Tibial artery (tissue), 4 donors: Measurements from ENCODE around the gene STPG4.
"Not testable (repeated sequence)": the region's sequence is repeated elsewhere in the genome, so short reads cannot be mapped to it uniquely, and the experiment has no call there.

Experiments
- DNase-seq, 2 donors: peaks; one replicate each; pipeline ENCODE4 v3.0.0-alpha.2; 2019
- H3K27ac ChIP-seq, 2 donors: fragments of 200-600 bp; sonication (generic) in 1 of 2; 1 replicate in 1 of 2; 2 replicates in 1 of 2; pipeline ENCODE4 v1.5.1; 2018 to 2019; ENCODE audit warnings: mild to moderate bottlenecking in 1 of 2
- H3K27me3 ChIP-seq, 2 donors: fragments of 200-600 bp; sonication (generic) in 1 of 2; one replicate each; pipeline versions ENCODE4 v1.5.1 to v1.6.0; 2016 to 2019
- H3K36me3 ChIP-seq, 3 donors: fragments of 200-600 bp; sonication (generic) in 2 of 3; one replicate each; pipeline ENCODE4 v1.5.1; 2016 to 2019; ENCODE audit warnings: mild to moderate bottlenecking in 2 of 3
- H3K4me1 ChIP-seq, 4 donors: fragments of 200-600 bp; sonication (generic) in 2 of 4; 1 replicate in 3 of 4; 2 replicates in 1 of 4; pipeline ENCODE4 v1.5.1; 2016 to 2019
- H3K4me3 ChIP-seq, 2 donors: fragments of 200-600 bp; sonication (generic) in 1 of 2; 1 replicate in 1 of 2; 2 replicates in 1 of 2; pipeline ENCODE4 v1.5.1; 2018 to 2019; ENCODE audit warnings: mild to moderate bottlenecking in 2 of 2
- H3K9me3 ChIP-seq, 3 donors: fragments of 200-600 bp; sonication (generic) in 1 of 3; one replicate each; pipeline ENCODE4 v1.5.1; 2016 to 2019
- CTCF ChIP-seq, 2 experiments: fragments of 200-600 bp in 1 of 2; fragments of 450-650 bp in 1 of 2; IDR thresholded peaks; one replicate each; pipeline ENCODE4 v1.5.1; 2017 to 2019; ENCODE audit warnings: antibody characterized with exemption in 2 of 2, mild to moderate bottlenecking in 1 of 2, moderate library complexity in 1 of 2
- intact Hi-C: fragments of 100-400 bp; cut with DNase I; formaldehyde crosslinking; loops from one replicate; pipeline ENCODE4 v1.15.0; 2023; ENCODE audit warnings: low total_unique reads

The STPG4 gene

GRCh38 chr2:47128705-47129104 lies 26.4 kb downstream of the STPG4 start:
- intact Hi-C loops = no loop called here
- Histone ChIP-seq H3K4me3 (no peak overlapping the region), H3K9me3 (peaks cover 0 to 4% (median 0%) of the 10 kb centered on the region in 3 donors), H3K4me1 (no peaks in the 10 kb centered on the region), H3K36me3 (no peaks in the 10 kb centered on the region), H3K27ac (no peak overlapping the region), H3K27me3 (no peaks in the 10 kb centered on the region)
- no peak for DNase-seq
- TF ChIP-seq CTCF (IDR thresholded peaks at IDR 0.05) = no peak

- no peak overlapping the region for H3K27ac ChIP-seq
- no peak for DNase-seq
These were observed 27.1 kb downstream of the STPG4 start for GRCh38 chr2:47127862-47128543.

GRCh38 chr2:47126783-47127182 lies 28.3 kb downstream of the STPG4 start:
- Histone ChIP-seq H3K36me3 (no peaks in the 10 kb centered on the region), H3K4me3 (no peak overlapping the region), H3K27me3 (no peaks in the 10 kb centered on the region), H3K9me3 (peaks cover 0 to 4% (median 0%) of the 10 kb centered on the region in 3 donors), H3K4me1 (no peaks in the 10 kb centered on the region), H3K27ac (no peak overlapping the region)
- TF ChIP-seq CTCF (IDR thresholded peaks at IDR 0.05) = no peak
- DNase-seq = no peak
- intact Hi-C loops = no loop called here

More at GRCh38 chr2:47127862-47128543, 27.1 kb downstream of the STPG4 start:
- H3K4me3 ChIP-seq = no peak overlapping the region
- no peaks in the 10 kb centered on the region for H3K4me1 ChIP-seq
- no peaks in the 10 kb centered on the region for H3K27me3 ChIP-seq
- TF ChIP-seq CTCF (IDR thresholded peaks at IDR 0.05) = no peak
- no peaks in the 10 kb centered on the region for H3K36me3 ChIP-seq
- peaks cover 0 to 4% (median 0%) of the 10 kb centered on the region in 3 donors for H3K9me3 ChIP-seq
- intact Hi-C loops = no loop called here

GRCh38 chr2:47124740-47125139 lies 30.4 kb downstream of the STPG4 start:
- H3K36me3 ChIP-seq, H3K4me3 ChIP-seq, DNase-seq, H3K4me1 ChIP-seq, intact Hi-C loops, H3K27me3 ChIP-seq, H3K9me3 ChIP-seq, H3K27ac ChIP-seq: not testable (repeated sequence)

- intact Hi-C loops = not testable (repeated sequence)
These were observed 34.7 kb downstream of the STPG4 start for GRCh38 chr2:47120424-47120823.

GRCh38 chr2:47119001-47119400 lies 36.1 kb downstream of the STPG4 start:
- intact Hi-C loops = no loop called here
- H3K4me1 ChIP-seq = peaks cover 0 to 5% (median 0%) of the 10 kb centered on the region in 4 donors

More at GRCh38 chr2:47120424-47120823, 34.7 kb downstream of the STPG4 start:
- not testable (repeated sequence) for H3K4me3 ChIP-seq, H3K9me3 ChIP-seq, H3K36me3 ChIP-seq, H3K4me1 ChIP-seq, H3K27ac ChIP-seq, DNase-seq, H3K27me3 ChIP-seq

More at GRCh38 chr2:47119001-47119400, 36.1 kb downstream of the STPG4 start:
- TF ChIP-seq CTCF (IDR thresholded peaks at IDR 0.05) = no peak
- no peaks in the 10 kb centered on the region for H3K36me3 ChIP-seq
- no peaks in the 10 kb centered on the region for H3K9me3 ChIP-seq
- no peak overlapping the region for H3K27ac ChIP-seq
- no peak for DNase-seq
- no peaks in the 10 kb centered on the region for H3K27me3 ChIP-seq
- no peak overlapping the region for H3K4me3 ChIP-seq
